Hypothalamus (tissue), 51 donors: Measurements from ENCODE around the gene POLR1D.
A peak's percentile ranks its signal among the peaks of the same experiment; 100 is the strongest.

Experiments used
- DNase-seq, 51 donors: peaks; one replicate each; lab custom pipeline; 2025; lab: John Stamatoyannopoulos, UW

POLR1D gene

GRCh38 chr13:27637289-27637626, 15.6 kb downstream of the POLR1D start:
- DNase-seq: no peak

- DNase-seq: no peak
Measured at GRCh38 chr13:27638001-27638400, 16.3 kb downstream of the POLR1D start.

GRCh38 chr13:27638521-27638920, 16.8 kb downstream of the POLR1D start:
- DNase-seq: peak in 5 of 51 donors; percentile 1 to 3 (median 2)

- DNase-seq: no peak
Measured at GRCh38 chr13:27639186-27639585, 17.5 kb downstream of the POLR1D start.

- no peak for DNase-seq
Measured at GRCh38 chr13:27641711-27642502, 20.2 kb downstream of the POLR1D start.

- no peak for DNase-seq
Measured at GRCh38 chr13:27643334-27644132, 21.8 kb downstream of the POLR1D start.

- no peak for DNase-seq
Measured at GRCh38 chr13:27644302-27644701, 22.6 kb downstream of the POLR1D start.

- DNase-seq: no peak
Measured at GRCh38 chr13:27650312-27650711, 28.6 kb downstream of the POLR1D start.

- DNase-seq: no peak
Measured at GRCh38 chr13:27654059-27654458, 32.4 kb downstream of the POLR1D start.

- DNase-seq: no peak
Measured at GRCh38 chr13:27654816-27655215, 33.1 kb downstream of the POLR1D start.

GRCh38 chr13:27657724-27658123, 36.0 kb downstream of the POLR1D start:
- DNase-seq: no peak

GRCh38 chr13:27658546-27658945, 36.9 kb downstream of the POLR1D start:
- DNase-seq: no peak

- DNase-seq: no peak
Measured at GRCh38 chr13:27659145-27659865, 37.6 kb downstream of the POLR1D start.

GRCh38 chr13:27660511-27660910, 38.8 kb downstream of the POLR1D start:
- no peak for DNase-seq

- no peak for DNase-seq
Measured at GRCh38 chr13:27661017-27661416, 39.3 kb downstream of the POLR1D start.

- DNase-seq: no peak
Measured at GRCh38 chr13:27662738-27663470, 41.2 kb downstream of the POLR1D start.

- no peak for DNase-seq
Measured at GRCh38 chr13:27663947-27664346, 42.3 kb downstream of the POLR1D start.

- no peak for DNase-seq
Measured at GRCh38 chr13:27665333-27665732, 43.6 kb downstream of the POLR1D start.

GRCh38 chr13:27665761-27666160, 44.1 kb downstream of the POLR1D start:
- DNase-seq: no peak

GRCh38 chr13:27666951-27667350, 45.3 kb downstream of the POLR1D start:
- DNase-seq: no peak

GRCh38 chr13:27667946-27668345, 46.3 kb downstream of the POLR1D start:
- no peak for DNase-seq
